IMR-90 (cell line): ENCODE results near the gene MCF2L2.

Experiments used
- BHLHE40 ChIP-seq: fragments of 150-350 bp; IDR thresholded peaks from 2 replicates; pipeline ENCODE4 v1.6.1; 2016; ENCODE audit warnings: mild to moderate bottlenecking, low read depth, low read length
- MXI1 ChIP-seq: IDR thresholded peaks from 2 replicates; pipeline ENCODE4 v1.6.1; 2012; ENCODE audit warnings: low read depth, mild to moderate bottlenecking, low read length, moderate library complexity, borderline replicate concordance
- POLR2A ChIP-seq: IDR thresholded peaks from 2 replicates; pipeline ENCODE4 v1.6.1; 2012; ENCODE audit warnings: mild to moderate bottlenecking, low read depth, low read length
- RAD21 ChIP-seq: IDR thresholded peaks from 2 replicates; pipeline ENCODE4 v1.6.1; 2012; ENCODE audit warnings: low read length, improper control_type of control experiment
- RCOR1 ChIP-seq: IDR thresholded peaks from 2 replicates; pipeline ENCODE4 v1.6.1; 2012; ENCODE audit warnings: mild to moderate bottlenecking, low read length, improper control_type of control experiment; ENCODE audit not compliant: insufficient replicate concordance
- RFX5 ChIP-seq: IDR thresholded peaks from 2 replicates; pipeline ENCODE4 v1.8.0; 2012; ENCODE audit warnings: low read depth, mild to moderate bottlenecking, low read length, moderate library complexity
- SMC3 ChIP-seq: fragments of 150-350 bp; IDR thresholded peaks from 2 replicates; pipeline ENCODE4 v1.6.1; 2016; ENCODE audit warnings: low read depth, mild to moderate bottlenecking, antibody characterized with exemption, low read length, moderate library complexity
- TF ChIP-seq, protein P1 (sequence below): conservative IDR thresholded peaks from 2 replicates; pipeline ENCODE4 v1.5.1; 2012; ENCODE audit warnings: mild to moderate bottlenecking, low read depth, low read length, improper control_type of control experiment
- TF ChIP-seq, protein P2 (sequence below): fragments of 150-350 bp; IDR thresholded peaks from 2 replicates; pipeline ENCODE4 v1.6.1; 2016; ENCODE audit warnings: low read depth, mild to moderate bottlenecking, low read length, moderate library complexity, borderline replicate concordance

DNA sequence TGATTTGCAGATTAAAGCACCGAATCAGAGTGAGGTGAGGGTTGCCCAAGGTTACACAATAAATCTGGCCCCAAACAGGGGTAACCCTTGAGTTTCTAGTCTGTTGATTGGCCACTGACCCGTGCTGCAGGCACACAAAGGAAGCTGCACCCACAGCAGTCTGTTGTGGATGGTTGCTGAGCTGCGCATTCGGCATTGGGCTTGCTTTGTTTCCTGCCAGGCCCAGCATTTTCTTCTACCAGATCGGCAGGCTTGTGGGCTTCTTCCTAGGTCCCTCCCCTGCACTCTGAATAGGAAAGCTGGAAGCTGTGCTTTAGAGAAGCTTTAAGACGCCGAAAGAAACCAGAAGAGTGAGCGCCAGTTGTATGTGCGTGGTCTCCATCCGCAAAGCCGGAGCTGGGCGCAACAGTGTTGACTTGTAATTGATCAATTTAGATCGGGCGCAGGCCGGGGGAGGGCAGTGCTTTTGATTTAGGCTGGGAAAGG, 163.2 kb downstream of the MCF2L2 start:
- TF ChIP-seq POLR2A: no peak
- TF ChIP-seq, protein P1, sequence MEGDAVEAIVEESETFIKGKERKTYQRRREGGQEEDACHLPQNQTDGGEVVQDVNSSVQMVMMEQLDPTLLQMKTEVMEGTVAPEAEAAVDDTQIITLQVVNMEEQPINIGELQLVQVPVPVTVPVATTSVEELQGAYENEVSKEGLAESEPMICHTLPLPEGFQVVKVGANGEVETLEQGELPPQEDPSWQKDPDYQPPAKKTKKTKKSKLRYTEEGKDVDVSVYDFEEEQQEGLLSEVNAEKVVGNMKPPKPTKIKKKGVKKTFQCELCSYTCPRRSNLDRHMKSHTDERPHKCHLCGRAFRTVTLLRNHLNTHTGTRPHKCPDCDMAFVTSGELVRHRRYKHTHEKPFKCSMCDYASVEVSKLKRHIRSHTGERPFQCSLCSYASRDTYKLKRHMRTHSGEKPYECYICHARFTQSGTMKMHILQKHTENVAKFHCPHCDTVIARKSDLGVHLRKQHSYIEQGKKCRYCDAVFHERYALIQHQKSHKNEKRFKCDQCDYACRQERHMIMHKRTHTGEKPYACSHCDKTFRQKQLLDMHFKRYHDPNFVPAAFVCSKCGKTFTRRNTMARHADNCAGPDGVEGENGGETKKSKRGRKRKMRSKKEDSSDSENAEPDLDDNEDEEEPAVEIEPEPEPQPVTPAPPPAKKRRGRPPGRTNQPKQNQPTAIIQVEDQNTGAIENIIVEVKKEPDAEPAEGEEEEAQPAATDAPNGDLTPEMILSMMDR: no peak
- TF ChIP-seq RAD21: no peak
- no peak for TF ChIP-seq RCOR1
- TF ChIP-seq BHLHE40: no peak
- TF ChIP-seq, protein P2, sequence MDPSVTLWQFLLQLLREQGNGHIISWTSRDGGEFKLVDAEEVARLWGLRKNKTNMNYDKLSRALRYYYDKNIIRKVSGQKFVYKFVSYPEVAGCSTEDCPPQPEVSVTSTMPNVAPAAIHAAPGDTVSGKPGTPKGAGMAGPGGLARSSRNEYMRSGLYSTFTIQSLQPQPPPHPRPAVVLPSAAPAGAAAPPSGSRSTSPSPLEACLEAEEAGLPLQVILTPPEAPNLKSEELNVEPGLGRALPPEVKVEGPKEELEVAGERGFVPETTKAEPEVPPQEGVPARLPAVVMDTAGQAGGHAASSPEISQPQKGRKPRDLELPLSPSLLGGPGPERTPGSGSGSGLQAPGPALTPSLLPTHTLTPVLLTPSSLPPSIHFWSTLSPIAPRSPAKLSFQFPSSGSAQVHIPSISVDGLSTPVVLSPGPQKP: no peak
- TF ChIP-seq MXI1: no peak
- TF ChIP-seq SMC3: no peak
- TF ChIP-seq RFX5: no peak
